ENCODE measurements around the gene FADS2.

DNA sequence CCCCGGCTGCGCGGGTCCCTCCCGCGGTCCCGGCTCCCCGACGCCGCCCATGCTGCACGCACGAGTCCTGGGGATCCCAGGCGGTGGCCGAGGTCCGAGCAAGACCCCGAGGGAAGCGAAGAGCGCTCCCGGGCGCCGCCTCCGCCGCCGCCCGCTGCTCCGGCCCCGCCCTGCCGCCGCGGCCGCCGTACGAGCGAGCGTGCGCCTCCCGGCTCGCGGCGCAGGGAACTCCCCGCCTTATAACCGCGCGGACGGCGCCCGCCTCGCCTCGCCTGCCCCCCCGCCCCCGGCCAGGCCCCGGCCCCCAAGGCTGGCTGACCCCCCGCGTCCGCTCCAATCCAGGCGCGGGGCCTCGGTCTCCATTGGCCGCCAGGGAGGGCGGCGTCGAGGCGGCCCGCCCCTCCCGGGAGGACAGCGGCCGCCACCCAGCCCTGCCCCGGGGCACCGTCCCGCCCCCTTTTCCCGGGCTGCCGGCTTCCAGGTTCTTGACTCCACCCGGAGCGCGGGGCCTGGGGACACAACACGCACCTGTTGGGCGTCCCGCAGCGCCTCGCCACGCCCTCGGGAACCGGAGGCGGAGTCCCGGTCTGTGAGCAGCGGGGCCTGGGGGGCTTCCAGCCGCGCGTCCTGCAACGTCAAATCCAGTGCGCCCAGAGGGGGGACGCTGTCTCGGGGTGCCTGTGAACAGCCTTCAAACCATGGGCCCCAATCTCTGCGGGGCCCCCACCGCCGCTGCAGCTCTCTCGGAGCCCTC, 63.4 kb downstream of the FADS2 start, which contains the start of gene FADS3:
- TF ChIP-seq CTCF (IDR thresholded peaks at IDR 0.05; ENCODE audit: poor library complexity) = no peak
- no peak for TF ChIP-seq EZH2 (IDR thresholded peaks at IDR 0.05; ENCODE audit: borderline replicate concordance)
- TF ChIP-seq EZH2phosphoT487 (IDR thresholded peaks at IDR 0.05; ENCODE audit: low read depth, severe bottlenecking, unreplicated experiment) = no peak
